ENCODE data around the gene GPC5.

Gene GPC5

GRCh38 chr13:91361755-91362271 lies 36.6 kb upstream of the GPC5 start:
- Histone ChIP-seq H2BK15ac (replicated peaks; ENCODE audit: low read depth) (no peak overlapping the region), H3K18ac (ENCODE audit: low read length) (no peak overlapping the region), H3K27ac (ENCODE audit: low read depth, low read length) (no peak overlapping the region), H3K9ac (ENCODE audit: low read length) (no peak overlapping the region), H3K79me1 (ENCODE audit: low read length) (no peaks in the 10 kb centered on the region), H2AK5ac (ENCODE audit: low read length) (no peak overlapping the region), H3K56ac (ENCODE audit: low read length) (no peak overlapping the region), H3K36me3 (ENCODE audit: control insufficient read depth, insufficient read depth, low read length) (peaks cover 4% of the 10 kb centered on the region), H3K4ac (ENCODE audit: low read depth, low read length) (no peak overlapping the region), H3K4me1 (ENCODE audit: control insufficient read depth, low read depth, low read length) (no peaks in the 10 kb centered on the region), H3K79me2 (ENCODE audit: control insufficient read depth, insufficient read depth, low read length) (no peaks in the 10 kb centered on the region), H4K8ac (ENCODE audit: low read depth, low read length) (no peak overlapping the region), H2BK5ac (ENCODE audit: low read length) (no peak overlapping the region), H3K4me2 (ENCODE audit: low read length) (no peak overlapping the region), H3K23ac (ENCODE audit: low read length) (no peak overlapping the region), H3K4me3 (ENCODE audit: low read length) (no peak overlapping the region), H2BK120ac (ENCODE audit: low read depth, low read length) (no peak overlapping the region), H4K5ac (ENCODE audit: low read length) (no peak overlapping the region), H3K27me3 (ENCODE audit: insufficient read depth, low read length, poor library complexity) (no peaks in the 10 kb centered on the region)
- no peak for DNase-seq
- no CpG with 5 or more reads among the region's 1 CpG for WGBS (ENCODE audit: extremely low coverage, insufficient coverage, low lambda C conversion rate)

DNA sequence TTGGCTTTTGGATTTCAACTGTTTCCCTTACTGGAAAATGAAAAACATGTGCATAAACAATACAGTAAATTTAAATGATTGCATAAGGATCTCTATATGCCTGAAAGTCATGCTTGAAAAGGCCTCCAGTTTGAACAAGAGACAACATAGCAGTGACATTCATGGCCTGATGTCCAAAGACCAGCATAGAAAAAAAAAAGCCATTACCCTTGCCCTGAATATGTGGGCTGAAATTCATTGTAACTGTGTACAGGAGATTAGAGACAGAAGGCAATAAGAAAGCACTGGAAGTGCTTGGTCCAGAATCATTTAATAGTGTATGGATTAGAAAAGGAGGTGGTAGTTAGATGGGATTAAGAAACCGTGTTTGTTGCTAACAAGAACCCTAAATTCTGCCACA lies 35.5 kb upstream of the GPC5 start:
- H2BK5ac ChIP-seq (ENCODE audit: low read length), result no peak overlapping the region
- H3K9ac ChIP-seq (ENCODE audit: low read length), result no peak overlapping the region
- H4K5ac ChIP-seq (ENCODE audit: low read length), result no peak overlapping the region
- no peak overlapping the region for H3K4ac ChIP-seq (ENCODE audit: low read depth, low read length)
- H3K36me3 ChIP-seq (ENCODE audit: control insufficient read depth, insufficient read depth, low read length), result peaks cover 2% of the 10 kb centered on the region
- no peak overlapping the region for H3K18ac ChIP-seq (ENCODE audit: low read length)
- H2BK120ac ChIP-seq (ENCODE audit: low read depth, low read length), result no peak overlapping the region
- H3K79me1 ChIP-seq (ENCODE audit: low read length), result no peaks in the 10 kb centered on the region
- H3K4me1 ChIP-seq (ENCODE audit: control insufficient read depth, low read depth, low read length), result no peaks in the 10 kb centered on the region
- no peaks in the 10 kb centered on the region for H3K79me2 ChIP-seq (ENCODE audit: control insufficient read depth, insufficient read depth, low read length)
- H2BK15ac ChIP-seq (replicated peaks; ENCODE audit: low read depth), result no peak overlapping the region
- no peak overlapping the region for H3K27ac ChIP-seq (ENCODE audit: low read depth, low read length)
- H3K4me3 ChIP-seq (ENCODE audit: low read length), result no peak overlapping the region
- no peak overlapping the region for H3K56ac ChIP-seq (ENCODE audit: low read length)
- H4K8ac ChIP-seq (ENCODE audit: low read depth, low read length), result no peak overlapping the region
- H2AK5ac ChIP-seq (ENCODE audit: low read length), result no peak overlapping the region
- H3K27me3 ChIP-seq (ENCODE audit: insufficient read depth, low read length, poor library complexity), result no peaks in the 10 kb centered on the region
- no peak overlapping the region for H3K4me2 ChIP-seq (ENCODE audit: low read length)
- no peak for DNase-seq
- H3K23ac ChIP-seq (ENCODE audit: low read length), result no peak overlapping the region
- no CpG with 5 or more reads among the region's 1 CpG for WGBS (ENCODE audit: extremely low coverage, insufficient coverage, low lambda C conversion rate)

DNA sequence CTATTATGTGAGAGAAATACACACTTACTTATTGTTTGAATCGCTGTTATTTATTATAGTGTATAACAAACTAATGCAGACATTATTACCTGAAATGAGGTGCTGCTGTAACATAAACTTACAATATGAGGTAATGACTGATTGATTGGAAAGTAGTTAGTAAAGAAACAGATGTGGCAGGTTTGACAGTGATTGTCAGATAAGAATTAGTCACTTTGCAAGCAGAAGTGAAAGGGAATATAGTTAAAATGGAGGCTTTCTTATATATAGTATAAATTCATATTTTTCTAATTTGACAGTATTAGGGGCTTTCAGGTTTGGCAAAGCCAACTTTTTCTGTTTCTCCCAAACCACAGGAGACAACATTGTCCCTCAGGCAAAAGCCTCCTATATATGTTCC lies 30.3 kb upstream of the GPC5 start:
- no peaks in the 10 kb centered on the region for H3K79me1 ChIP-seq (ENCODE audit: low read length)
- no peaks in the 10 kb centered on the region for H3K27me3 ChIP-seq (ENCODE audit: insufficient read depth, low read length, poor library complexity)
- H3K9ac ChIP-seq (ENCODE audit: low read length), result no peak overlapping the region
- no peaks in the 10 kb centered on the region for H3K4me1 ChIP-seq (ENCODE audit: control insufficient read depth, low read depth, low read length)
- H3K56ac ChIP-seq (ENCODE audit: low read length), result no peak overlapping the region
- no peak overlapping the region for H3K4me2 ChIP-seq (ENCODE audit: low read length)
- no CpG with 5 or more reads among the region's 1 CpG for WGBS (ENCODE audit: extremely low coverage, insufficient coverage, low lambda C conversion rate)
- H2AK5ac ChIP-seq (ENCODE audit: low read length), result no peak overlapping the region
- no peaks in the 10 kb centered on the region for H3K36me3 ChIP-seq (ENCODE audit: control insufficient read depth, insufficient read depth, low read length)
- no peak overlapping the region for H3K18ac ChIP-seq (ENCODE audit: low read length)
- H2BK15ac ChIP-seq (replicated peaks; ENCODE audit: low read depth), result no peak overlapping the region
- H3K23ac ChIP-seq (ENCODE audit: low read length), result no peak overlapping the region
- H2BK120ac ChIP-seq (ENCODE audit: low read depth, low read length), result no peak overlapping the region
- no peak overlapping the region for H3K4ac ChIP-seq (ENCODE audit: low read depth, low read length)
- no peak overlapping the region for H3K4me3 ChIP-seq (ENCODE audit: low read length)
- no peak overlapping the region for H4K5ac ChIP-seq (ENCODE audit: low read length)
- DNase-seq, result no peak
- H4K8ac ChIP-seq (ENCODE audit: low read depth, low read length), result no peak overlapping the region
- H2BK5ac ChIP-seq (ENCODE audit: low read length), result no peak overlapping the region
- no peaks in the 10 kb centered on the region for H3K79me2 ChIP-seq (ENCODE audit: control insufficient read depth, insufficient read depth, low read length)
- no peak overlapping the region for H3K27ac ChIP-seq (ENCODE audit: low read depth, low read length)

DNA sequence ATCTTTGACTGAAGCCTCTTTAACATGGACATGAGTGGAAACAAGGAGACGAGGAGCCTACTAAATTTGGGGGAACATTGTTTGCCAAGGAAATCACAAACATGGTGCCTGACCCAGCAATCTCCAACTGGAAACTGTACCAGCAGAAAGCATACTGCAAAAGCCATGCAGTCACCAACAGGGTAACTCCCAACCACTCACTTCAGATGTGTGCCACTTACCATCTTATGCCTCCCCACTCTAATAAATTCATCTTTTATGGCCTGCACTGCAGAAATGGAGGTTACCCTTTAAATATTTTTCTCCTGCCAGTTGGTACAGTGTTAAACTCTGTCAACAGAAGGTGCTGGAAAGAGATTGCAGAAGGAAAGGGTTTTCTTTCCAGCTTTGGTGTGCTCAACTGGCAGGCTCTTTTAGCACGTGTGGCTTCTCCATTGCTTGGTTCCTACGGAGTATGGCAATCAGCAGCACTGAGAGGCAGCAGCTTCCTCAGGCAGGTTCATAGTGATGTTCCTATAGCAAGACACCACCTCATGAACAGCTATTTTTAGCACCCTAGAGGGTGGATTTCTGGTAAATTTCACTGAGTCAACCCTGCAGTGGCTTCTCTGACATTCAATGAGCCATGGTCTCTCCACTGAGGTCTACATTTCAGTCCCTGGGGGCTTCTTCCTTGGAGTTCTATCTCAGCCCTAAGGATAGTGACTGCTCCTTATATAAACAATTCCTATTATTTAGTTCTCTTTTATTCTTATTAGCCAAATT lies 29.6 kb upstream of the GPC5 start:
- WGBS (ENCODE audit: extremely low coverage, insufficient coverage, low lambda C conversion rate), result no CpG with 5 or more reads among the region's 3 CpGs
- Histone ChIP-seq H3K27me3 (ENCODE audit: insufficient read depth, low read length, poor library complexity) (no peaks in the 10 kb centered on the region), H3K18ac (ENCODE audit: low read length) (no peak overlapping the region), H4K8ac (ENCODE audit: low read depth, low read length) (no peak overlapping the region), H3K36me3 (ENCODE audit: control insufficient read depth, insufficient read depth, low read length) (no peaks in the 10 kb centered on the region), H2BK5ac (ENCODE audit: low read length) (no peak overlapping the region), H4K5ac (ENCODE audit: low read length) (no peak overlapping the region), H2AK5ac (ENCODE audit: low read length) (no peak overlapping the region), H3K23ac (ENCODE audit: low read length) (no peak overlapping the region), H2BK120ac (ENCODE audit: low read depth, low read length) (no peak overlapping the region), H2BK15ac (replicated peaks; ENCODE audit: low read depth) (no peak overlapping the region), H3K27ac (ENCODE audit: low read depth, low read length) (no peak overlapping the region), H3K4ac (ENCODE audit: low read depth, low read length) (no peak overlapping the region), H3K4me3 (ENCODE audit: low read length) (no peak overlapping the region), H3K56ac (ENCODE audit: low read length) (no peak overlapping the region), H3K79me1 (ENCODE audit: low read length) (no peaks in the 10 kb centered on the region), H3K9ac (ENCODE audit: low read length) (no peak overlapping the region), H3K4me1 (ENCODE audit: control insufficient read depth, low read depth, low read length) (no peaks in the 10 kb centered on the region), H3K4me2 (ENCODE audit: low read length) (no peak overlapping the region), H3K79me2 (ENCODE audit: control insufficient read depth, insufficient read depth, low read length) (no peaks in the 10 kb centered on the region)
- no peak for DNase-seq

DNA sequence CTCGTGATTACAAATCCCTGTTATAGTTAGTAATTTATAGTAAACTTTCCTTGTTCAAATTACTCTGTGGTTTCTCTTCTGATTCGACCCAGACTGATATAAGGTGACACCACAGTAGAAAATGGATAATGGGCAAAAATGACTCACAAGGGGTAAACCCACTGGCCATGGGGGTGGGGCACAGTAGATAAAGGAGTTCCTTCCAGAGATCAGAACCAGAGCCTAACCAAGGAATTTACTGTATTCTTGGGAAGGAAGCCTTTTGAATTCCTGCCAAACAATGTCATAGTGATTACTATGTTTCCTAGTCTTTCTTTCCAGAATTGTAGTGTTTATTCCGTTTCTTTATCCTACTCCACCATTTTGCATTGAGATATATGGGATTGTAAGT lies 29.0 kb upstream of the GPC5 start:
- Histone ChIP-seq H3K4ac (ENCODE audit: low read depth, low read length) (no peak overlapping the region), H2AK5ac (ENCODE audit: low read length) (no peak overlapping the region), H3K4me1 (ENCODE audit: control insufficient read depth, low read depth, low read length) (no peaks in the 10 kb centered on the region), H2BK15ac (replicated peaks; ENCODE audit: low read depth) (no peak overlapping the region), H3K79me2 (ENCODE audit: control insufficient read depth, insufficient read depth, low read length) (no peaks in the 10 kb centered on the region), H3K36me3 (ENCODE audit: control insufficient read depth, insufficient read depth, low read length) (no peaks in the 10 kb centered on the region), H3K79me1 (ENCODE audit: low read length) (no peaks in the 10 kb centered on the region), H3K27me3 (ENCODE audit: insufficient read depth, low read length, poor library complexity) (no peaks in the 10 kb centered on the region), H4K5ac (ENCODE audit: low read length) (no peak overlapping the region), H3K27ac (ENCODE audit: low read depth, low read length) (no peak overlapping the region), H4K8ac (ENCODE audit: low read depth, low read length) (no peak overlapping the region), H3K23ac (ENCODE audit: low read length) (no peak overlapping the region), H3K4me3 (ENCODE audit: low read length) (no peak overlapping the region), H3K9ac (ENCODE audit: low read length) (no peak overlapping the region), H2BK5ac (ENCODE audit: low read length) (no peak overlapping the region), H3K18ac (ENCODE audit: low read length) (no peak overlapping the region), H3K56ac (ENCODE audit: low read length) (no peak overlapping the region), H2BK120ac (ENCODE audit: low read depth, low read length) (no peak overlapping the region), H3K4me2 (ENCODE audit: low read length) (no peak overlapping the region)
- no CpG with 5 or more reads among the region's 3 CpGs for WGBS (ENCODE audit: extremely low coverage, insufficient coverage, low lambda C conversion rate)
- peak; percentile 70 for DNase-seq

- no peak overlapping the region for H2BK15ac ChIP-seq (replicated peaks; ENCODE audit: low read depth)
- no peak overlapping the region for H2AK5ac ChIP-seq (ENCODE audit: low read length)
- H3K36me3 ChIP-seq (ENCODE audit: control insufficient read depth, insufficient read depth, low read length), result no peaks in the 10 kb centered on the region
- H3K23ac ChIP-seq (ENCODE audit: low read length), result no peak overlapping the region
- H3K79me1 ChIP-seq (ENCODE audit: low read length), result no peaks in the 10 kb centered on the region
- no peak overlapping the region for H3K4ac ChIP-seq (ENCODE audit: low read depth, low read length)
- no peak for DNase-seq
- no peak overlapping the region for H3K56ac ChIP-seq (ENCODE audit: low read length)
- no peak overlapping the region for H4K8ac ChIP-seq (ENCODE audit: low read depth, low read length)
- H2BK5ac ChIP-seq (ENCODE audit: low read length), result no peak overlapping the region
- H4K5ac ChIP-seq (ENCODE audit: low read length), result no peak overlapping the region
- H3K4me3 ChIP-seq (ENCODE audit: low read length), result no peak overlapping the region
- no peak overlapping the region for H3K4me2 ChIP-seq (ENCODE audit: low read length)
- no peak overlapping the region for H2BK120ac ChIP-seq (ENCODE audit: low read depth, low read length)
- H3K18ac ChIP-seq (ENCODE audit: low read length), result no peak overlapping the region
- no peaks in the 10 kb centered on the region for H3K79me2 ChIP-seq (ENCODE audit: control insufficient read depth, insufficient read depth, low read length)
- H3K27me3 ChIP-seq (ENCODE audit: insufficient read depth, low read length, poor library complexity), result no peaks in the 10 kb centered on the region
- no CpG with 5 or more reads among the region's 2 CpGs for WGBS (ENCODE audit: extremely low coverage, insufficient coverage, low lambda C conversion rate)
- H3K27ac ChIP-seq (ENCODE audit: low read depth, low read length), result no peak overlapping the region
- no peaks in the 10 kb centered on the region for H3K4me1 ChIP-seq (ENCODE audit: control insufficient read depth, low read depth, low read length)
- H3K9ac ChIP-seq (ENCODE audit: low read length), result no peak overlapping the region
Measured at GRCh38 chr13:91370501-91370900, 27.9 kb upstream of the GPC5 start.
